ENCODE measurements around the gene LIME1.

LIME1 gene

DNA sequence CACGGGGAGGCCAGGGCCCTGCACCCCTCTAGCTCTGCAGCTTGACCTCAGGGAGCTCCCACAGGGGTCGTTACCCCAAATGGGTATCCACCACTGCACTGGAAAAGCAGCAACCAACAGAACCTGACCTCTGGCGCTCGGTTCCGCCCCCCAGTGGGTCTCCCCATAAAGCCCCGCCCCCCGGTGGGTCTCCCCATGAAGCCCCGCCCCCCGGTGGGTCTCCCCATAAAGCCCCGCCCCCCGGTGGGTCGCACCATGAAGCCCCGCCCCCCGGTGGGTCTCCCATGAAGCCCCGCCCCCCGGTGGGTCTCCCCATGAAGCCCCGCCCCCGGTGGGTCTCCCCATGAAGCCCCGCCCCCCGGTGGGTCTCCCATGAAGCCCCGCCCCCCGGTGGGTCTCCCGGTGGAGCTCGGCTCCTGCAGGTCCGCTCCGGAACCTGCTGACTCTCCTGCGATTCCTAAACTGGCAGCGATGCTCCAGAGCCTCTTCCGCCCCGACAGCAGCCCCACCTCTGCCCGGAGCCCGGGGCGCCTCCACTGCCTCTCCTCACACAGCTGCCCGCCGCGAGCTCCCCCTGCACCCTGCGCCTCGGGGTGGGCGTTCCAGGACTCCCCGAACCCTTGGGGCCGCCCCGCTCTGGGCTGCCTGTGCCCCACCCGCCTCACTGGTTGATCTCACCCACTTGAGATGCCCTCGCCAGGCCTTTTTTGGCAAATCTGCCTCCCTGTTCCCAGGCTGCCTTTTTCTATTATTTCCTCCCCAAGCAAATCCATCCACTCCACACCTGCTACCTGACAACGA, 15.2 kb downstream of the LIME1 start:
- DNase-seq: peak; percentile 29 to 45

DNA sequence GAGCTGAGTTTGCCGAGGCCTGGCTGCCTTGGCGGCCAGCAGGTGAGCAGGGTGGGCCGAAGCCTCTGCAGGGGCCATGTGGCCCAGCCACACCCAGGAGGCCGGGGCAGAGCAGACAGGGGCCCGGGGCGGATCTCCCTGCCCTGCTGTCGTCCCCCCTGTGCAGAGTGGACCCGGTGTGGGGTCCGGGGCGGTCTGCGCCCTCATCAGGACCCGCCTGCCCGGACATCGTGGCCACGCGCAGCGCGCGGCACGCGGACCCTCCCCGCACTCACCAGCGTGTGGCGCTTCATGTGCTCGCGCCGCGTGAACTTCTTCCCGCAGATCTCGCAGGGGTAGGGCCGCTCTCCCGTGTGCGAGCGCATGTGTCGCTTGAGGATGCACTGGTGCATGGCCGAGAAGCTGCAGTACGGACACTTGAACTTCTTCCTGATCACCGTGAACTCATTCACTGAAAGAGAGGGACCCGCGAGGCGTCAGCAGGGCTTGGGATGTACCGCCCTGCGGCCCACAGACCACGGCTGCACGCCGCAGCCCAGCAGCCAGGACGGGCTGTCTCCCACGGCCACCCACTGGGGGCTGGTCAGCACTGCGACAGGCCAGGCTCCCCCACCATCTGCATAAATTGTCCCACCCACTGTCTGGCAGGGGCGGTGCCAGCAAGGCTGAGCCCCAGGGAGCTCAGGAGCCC, 16.1 kb downstream of the LIME1 start:
- no peak for DNase-seq

DNA sequence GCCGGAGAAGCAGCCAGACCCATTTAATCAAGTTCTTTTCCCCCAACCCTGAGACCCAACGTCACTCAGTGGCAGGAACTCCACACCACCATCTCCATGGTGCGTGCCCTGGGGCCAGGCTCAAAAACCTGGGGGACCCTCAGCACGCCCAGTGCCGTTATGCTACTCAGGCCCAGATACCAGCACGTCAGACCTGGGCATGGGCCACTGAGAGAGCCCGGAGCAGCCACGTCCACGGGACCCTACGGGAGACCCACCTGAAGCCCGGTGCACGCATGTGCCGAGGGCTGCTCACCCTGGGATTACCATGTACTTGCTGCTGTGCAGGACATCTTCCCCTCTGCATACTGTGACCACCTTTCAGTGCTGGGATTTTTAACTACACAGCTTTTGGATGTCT, 16.9 kb downstream of the LIME1 start:
- no peak for DNase-seq

DNA sequence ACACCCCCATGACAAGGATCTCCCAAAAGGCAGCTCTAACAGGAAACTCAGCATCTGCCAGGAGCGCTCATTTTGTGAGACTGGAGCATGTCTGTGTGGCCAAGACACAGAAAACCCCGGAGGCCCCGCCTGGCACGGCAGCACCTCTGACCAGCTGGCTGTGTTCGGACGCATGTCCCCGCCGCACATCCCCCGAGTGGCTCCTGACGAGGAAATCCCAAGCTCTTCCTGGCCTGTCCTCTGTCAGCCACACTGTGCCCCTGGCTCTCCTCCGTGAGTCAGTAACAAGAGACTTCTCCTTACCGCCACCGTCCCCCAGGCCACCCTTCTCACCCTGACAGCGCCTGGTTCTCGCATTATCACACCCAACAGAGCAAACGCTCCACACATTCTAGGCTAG, 17.5 kb downstream of the LIME1 start:
- DNase-seq: no peak

DNA sequence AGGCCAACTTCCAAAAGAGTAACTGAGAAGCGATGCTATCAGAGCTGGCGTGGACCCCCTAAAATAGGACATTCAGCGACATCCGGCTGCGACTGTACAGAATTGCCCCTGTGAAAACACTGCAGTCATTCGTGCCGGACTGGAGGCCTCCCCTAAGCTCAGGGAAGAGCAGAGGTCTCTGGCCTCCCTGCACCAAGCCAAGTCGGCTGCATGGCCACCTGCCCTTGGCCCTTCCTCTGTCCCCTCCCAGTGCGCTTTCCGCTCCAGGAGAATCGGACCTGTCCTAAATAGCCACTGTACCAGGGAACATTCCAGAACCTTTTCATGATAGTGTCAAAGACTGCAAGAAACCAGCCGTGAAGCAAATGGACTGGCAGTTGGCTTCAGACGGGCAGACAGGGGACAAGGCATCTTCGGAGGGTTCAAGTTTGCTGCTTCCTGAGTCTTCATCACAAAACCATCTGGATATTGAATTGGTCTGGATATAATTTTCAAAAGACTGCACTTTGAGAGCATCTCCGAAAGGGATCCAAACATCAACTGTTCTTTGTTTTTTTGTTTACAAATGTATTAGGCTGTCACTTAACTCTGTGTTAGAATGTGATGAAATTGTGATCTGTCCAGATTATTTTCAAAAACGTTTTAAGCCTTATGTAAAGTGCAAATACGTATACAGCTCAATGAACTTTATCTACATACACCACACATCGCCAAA, 19.6 kb downstream of the LIME1 start:
- no peak for DNase-seq

DNA sequence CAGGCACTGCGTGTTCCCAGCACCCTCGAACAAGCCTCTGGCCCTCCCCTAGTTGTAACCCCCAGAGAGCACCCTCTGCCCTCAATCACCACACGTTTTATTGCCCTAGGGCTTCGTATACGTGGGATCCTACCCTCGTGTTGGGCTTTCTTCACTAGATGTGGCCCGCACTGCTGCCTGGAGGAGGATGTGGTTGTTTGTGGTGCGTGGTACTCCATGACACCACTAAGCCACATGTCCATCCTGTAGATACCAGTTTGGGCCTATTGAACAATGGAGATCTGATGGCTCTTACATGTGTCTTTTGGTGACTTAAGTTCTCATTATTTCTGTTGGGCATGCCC, 20.2 kb downstream of the LIME1 start:
- DNase-seq: no peak

DNA sequence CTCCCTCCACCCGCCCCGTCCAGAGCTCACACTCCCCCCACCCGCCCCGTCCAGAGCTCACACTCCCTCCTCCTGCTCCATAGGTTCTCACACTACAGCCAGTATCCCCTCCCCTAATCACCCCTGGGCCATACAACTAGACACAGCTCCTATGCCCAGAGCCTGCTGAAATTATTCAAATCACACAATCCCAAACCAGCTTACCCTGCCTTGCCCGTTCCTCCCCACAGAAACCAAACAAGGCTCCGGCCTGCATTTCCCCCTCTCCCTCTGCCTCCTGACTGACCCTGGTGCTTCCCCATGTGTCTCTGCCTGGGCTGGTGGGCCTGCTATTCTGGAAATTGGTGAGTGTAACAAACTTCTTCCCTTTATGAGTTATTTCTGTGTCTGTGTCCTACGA, 21.7 kb downstream of the LIME1 start:
- DNase-seq: no peak

DNA sequence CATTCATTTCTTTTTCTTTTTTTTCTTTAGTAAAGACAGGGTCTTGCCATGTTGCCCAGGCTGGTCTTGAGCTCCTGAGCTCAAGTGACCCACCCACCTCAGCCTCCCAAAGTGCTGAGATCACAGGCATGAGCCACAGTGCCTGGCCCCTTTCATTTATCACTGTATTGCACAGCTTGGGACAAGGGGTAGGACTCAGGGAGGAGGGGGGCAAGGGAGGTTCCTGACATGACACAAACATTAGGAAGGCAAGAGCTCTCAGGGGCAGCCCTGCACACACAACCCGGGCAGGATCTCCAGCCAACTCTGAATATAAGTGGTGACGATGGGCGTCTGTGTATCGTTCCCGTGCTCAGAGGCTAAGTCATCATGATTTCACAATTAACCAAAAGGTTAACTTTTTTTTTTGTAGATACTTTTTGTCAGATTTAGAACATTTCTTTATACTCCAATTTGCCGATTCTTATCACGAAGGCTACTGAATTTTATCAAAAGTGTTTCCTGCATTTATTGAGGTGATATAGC, 23.0 kb downstream of the LIME1 start:
- no peak for DNase-seq

DNA sequence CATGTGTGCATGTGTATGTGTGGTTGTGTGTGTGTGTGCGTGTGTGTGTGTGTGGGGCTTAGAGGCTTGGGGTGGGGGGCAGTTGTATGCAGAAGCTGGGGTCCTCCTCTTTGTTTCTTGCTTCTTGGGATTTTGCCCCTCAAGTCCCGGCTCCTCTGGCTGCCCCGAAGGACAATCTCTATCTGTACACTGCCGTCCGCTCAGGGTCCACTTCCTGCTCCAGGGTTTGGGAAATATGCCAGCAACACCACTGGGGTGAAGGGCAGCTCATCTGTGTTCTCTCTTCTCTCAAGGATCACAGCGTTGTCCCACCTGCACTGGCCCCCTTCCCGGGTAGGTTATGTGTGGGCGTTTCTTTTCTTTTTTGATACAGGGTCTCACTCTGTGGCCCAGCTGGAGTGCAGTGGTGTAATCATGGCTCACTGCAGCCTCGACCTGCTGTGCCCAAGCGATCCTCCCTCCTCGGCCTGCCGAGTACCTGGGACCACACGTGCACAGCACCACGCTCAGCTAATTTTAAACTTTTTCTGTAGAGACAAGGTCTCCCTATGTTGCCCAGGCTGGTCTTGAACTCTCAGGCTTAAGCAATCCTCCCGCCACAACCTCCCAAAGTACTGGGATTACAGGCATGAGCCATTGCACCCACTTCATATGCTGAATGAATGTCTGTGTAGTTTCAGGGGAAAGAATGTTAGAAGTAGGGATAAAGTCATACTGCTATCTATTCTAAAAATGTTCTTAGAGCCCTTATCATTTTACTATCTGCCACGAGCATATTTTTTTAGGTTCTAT, 28.8 kb downstream of the LIME1 start:
- no peak for DNase-seq

DNA sequence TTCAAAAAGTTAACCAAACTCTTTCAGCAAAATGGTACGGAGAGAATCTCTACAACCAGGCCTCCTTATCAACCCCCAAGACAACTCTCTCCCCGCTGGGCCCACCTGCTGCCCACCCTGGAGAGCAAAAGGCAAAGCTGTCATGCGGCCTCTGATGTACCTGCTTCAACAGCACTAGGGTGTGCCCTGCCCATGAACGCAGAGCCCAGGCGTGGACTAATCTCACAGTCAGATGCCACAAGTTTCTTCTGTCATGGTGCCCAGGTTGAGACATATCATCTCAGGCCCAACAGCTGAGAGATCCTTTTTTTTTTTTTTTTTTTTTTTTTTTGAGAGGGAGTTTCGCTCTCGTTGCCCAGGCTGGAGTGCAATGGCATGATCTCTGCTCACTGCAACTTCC, 29.4 kb downstream of the LIME1 start:
- no peak for DNase-seq

DNA sequence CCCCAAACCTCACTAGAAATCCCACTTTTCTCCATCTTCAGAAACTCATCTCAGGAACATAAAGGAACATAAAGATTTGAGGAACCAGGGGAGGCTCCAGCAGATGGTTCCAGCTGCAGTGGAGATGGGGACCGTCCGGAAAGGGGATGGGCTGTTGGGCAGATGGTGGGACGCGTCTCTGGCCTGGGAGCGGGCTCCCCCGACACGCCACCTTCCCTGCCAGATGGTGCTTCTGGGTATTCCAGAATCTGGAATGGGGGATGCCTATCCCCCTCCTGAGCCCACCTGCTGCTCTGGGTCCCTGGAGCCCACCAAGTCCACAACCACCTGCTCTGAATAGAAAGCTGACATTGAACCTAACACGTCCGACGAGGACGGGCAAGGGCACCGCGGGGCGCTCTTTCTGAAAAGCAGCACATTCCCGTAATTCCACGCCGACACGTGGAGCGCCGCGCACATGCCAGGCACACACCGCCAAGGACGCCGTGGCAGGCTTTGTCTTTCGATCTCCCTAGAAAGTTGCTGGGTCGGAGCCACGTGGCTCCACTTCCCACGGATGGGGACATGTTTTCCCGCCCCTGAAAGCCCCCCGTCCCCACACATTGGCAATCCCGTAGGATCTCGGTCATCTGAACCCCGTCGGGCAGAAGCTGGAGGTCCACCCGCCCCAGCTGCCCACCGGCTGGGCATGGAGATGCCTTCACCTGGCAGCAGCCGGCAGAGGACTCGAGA, 30.4 kb downstream of the LIME1 start:
- no peak for DNase-seq

DNA sequence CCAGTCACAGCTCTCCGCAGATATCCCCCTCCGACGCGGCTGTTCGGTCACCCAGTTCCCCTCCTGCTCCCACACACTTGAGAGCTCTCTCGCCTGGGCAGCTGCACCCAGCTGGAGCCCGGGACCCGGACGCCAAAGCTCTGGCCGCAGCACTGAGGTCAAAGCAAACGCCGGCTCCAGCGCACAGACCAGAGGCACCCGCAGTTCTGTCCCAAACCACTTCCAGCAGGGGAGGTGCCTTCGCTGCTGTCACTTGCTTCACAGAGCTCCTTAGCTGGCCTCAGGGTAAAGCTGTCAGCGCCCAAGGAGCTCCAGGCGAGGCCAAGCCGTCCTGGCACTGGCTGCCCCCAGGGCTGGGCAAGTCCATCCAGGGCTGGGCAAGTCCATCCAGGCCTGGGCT, 31.0 kb downstream of the LIME1 start:
- DNase-seq: no peak

DNA sequence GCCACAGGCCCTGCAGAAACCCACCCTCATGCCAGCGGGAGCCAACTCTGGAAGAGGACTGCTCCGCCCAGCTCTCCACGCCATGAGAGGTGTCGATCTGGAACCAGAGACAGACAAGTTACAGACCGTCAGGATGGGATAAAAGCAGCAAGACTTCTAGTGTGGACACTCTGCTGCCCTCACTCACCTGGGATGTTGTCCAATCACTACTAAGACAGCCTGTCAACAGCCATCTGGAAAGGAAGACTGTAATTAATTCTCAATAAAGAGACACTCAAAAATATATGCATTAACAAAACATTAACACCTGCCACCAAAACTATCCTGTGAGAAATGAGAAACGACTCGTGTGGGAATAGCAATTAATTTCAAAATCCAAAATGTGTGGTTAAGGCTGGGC, 31.4 kb downstream of the LIME1 start:
- DNase-seq: no peak

DNA sequence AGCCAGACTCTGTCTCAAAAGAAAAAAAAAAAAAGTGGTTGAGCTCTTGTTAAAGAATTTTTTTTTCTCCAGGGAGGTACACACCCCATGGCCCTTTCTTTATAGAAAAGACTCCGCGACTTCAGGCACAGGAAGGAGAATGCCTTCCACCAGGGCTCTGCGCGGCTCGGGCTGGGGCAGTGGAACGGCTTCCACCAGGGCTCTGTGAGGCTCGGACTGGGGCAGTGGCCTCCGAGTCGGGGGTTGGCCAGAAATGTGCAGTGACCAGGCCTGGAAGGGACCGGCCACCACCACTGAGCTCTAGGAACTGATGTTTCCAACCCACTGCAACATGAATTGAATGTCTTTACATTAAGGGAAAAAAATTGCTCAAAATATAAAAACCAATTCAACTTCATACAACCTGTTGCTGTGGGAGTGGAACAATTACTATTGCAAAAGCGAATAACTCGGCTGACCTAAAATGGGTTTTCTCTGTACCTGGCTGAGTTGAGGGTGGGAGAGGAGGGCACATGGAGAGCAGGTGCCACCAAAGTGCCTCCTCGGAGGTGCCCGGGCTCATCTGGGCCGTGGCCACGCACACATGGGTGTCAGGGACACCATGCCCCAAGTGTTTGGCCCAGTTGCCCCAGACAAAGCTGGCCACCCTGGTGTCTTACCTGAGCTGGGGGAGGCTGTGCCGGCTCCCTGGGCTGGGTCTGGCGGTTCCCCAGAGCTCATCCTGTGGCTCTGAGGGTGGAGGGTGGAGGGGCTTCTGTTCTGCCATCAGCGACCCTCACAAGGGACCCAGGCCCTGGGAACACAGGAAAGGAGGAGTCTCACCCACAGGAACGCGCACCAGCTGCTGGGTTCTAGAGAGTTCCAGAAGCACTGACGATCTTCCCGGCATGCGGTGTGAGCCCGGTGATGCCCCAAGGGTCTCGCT, 32.4 kb downstream of the LIME1 start:
- no peak for DNase-seq

DNA sequence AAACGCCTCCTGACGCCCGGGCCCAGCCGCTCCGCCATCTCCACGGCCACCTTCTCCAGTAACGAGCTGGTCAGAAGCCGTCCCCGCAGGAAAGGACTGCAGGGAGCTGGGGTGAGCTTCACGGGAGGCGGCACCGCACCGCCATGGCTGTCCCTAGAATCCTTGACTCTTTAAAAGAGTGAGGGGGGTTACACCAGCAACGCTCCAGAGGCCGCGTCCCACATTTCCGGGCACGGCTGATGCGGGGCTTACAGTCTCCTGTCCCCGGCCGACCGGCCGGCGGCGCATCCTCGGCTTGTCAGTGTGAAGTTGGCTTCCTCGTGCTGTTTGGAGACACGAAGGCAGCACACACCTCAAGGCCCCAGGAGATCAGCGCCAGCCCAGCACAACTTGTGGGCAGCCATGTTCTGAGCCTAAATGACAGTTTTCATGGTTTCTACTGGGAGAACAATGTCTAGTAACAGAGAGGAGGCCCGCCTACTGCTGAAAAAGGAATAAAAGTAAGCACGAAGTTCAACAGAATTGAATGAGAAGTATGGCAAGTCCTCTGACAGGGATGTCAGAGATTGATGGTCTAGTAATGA, 33.5 kb downstream of the LIME1 start:
- no peak for DNase-seq

DNA sequence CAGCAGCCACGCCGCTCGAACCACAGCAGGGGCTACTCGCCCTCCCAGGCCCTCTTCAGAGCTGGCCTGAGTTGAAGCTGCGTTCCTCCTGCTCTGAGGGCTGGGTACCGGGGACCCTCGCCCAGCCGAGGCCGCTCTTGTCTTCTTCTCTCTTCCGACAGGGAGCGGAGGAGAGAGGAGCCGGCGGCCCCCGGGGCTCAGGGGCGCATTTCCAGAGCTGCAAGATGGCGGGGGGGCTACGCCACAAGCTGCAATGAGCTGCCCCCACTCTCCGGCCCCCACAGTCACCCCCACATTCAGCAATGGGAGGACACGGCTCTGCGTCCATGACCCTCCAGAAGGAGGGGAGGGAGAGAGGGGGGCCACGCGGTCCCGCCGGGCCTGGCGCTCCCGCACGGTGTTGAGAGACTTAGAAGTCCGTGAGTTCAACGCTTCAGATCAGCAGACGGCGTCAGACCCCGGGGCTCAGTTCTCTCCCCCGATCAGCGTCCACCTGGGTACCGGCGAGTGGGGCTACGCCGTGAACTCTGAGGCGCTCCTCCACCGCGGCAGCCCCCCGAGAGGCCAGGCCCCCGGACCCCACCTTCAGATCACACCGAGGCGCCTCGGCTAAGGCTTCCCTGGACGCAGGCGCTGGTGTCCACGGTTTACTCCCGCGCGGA, 34.7 kb downstream of the LIME1 start:
- no peak for DNase-seq

DNA sequence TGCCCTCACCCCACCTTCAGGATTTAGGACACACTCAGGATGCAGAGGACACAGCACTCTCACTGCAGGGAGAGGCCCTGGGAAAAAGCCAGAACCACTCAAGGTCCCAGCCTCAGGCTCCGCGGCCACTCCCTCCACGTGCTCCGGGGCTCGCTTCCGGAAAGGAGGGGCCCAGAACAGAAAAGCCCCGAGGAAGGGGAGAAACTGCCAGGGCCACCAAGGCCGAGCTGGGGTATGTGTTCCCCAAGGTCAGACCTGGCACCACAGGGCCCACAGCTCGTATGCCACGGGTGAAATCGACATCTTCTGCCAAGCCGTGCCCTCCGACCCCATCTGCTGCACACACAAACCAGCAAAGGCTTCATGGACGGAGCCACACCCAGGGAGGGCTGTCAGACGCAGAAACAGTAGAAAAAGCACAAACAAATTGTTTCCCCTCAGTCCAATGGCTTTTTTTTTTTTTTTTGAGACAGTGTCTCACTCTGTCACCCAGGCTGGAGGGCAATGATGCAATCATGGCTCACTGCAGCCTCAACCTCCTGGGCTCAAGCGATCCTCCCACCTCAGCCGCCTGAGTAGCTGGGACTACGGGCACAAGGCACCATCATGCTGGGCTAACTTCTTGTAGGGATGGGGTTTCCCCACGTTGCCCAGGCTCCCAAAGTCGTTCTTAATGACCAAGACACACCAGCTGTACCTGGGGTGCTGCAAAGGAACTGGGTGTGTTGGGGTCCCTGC, 36.5 kb downstream of the LIME1 start:
- no peak for DNase-seq

DNA sequence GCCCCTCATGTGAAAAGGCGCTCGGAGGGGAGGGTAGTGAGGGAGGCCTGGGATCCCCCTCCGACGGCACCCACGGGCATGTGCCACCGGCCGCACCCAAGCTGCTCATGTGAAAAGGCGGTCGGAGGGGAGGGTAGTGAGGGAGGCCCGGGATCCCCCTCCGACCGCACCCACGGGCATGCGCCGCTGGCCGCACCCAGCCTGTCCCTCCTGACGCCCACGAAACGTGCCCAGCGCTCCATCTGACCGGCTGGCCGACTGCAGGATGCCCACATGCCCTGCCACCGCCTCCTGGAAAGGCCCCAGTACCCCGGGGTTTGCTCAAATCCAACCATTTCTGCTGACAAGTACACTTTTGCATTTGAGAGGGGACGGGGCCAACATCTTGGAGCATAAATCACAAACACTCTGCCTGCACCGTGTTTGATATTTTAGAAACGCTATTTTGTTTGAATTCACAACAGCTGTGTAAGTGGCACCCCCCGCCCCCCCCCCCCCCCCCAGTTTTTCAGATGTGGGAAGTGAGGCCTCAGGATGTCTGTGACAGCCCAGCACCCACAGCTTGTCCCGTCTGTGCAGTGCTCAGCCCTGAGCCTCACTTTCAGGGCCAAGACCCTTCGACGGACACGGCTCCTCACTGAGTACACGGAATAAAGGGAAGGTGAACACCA, 37.2 kb downstream of the LIME1 start:
- DNase-seq: no peak

DNA sequence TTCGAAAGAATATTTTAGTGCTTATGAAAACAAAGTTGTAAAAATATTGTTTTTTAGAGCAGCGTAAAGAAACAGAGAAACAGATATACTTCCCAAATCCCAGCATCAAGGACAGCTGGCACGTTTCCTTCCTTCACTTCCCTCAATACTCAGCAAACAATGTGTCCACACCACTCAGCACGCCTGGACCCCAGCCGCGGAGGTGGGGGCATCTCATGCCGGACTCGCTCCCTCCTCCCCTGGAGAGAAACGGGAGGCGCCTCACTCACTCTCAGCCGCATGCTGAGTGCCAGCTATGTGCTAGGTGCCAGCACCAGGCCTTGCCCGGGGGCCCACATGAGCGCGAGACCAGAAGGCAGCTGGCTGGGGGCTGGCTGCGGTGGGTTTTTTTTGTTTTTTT, 37.8 kb downstream of the LIME1 start:
- no peak for DNase-seq
